ENCODE data around the gene BTBD6.
A peak's percentile ranks its signal among the peaks of the same experiment; 100 is the strongest.

Gene BTBD6

GRCh38 chr14:105248368-105249181 is at the start of gene BTBD6:
Gene BTBD6 (plus strand): TSS chr14:105248533. CDS start chr14:105248712, 179 bp downstream.
- DNase-seq (ENCODE audit: low spot score) = peak; percentile 89

DNA sequence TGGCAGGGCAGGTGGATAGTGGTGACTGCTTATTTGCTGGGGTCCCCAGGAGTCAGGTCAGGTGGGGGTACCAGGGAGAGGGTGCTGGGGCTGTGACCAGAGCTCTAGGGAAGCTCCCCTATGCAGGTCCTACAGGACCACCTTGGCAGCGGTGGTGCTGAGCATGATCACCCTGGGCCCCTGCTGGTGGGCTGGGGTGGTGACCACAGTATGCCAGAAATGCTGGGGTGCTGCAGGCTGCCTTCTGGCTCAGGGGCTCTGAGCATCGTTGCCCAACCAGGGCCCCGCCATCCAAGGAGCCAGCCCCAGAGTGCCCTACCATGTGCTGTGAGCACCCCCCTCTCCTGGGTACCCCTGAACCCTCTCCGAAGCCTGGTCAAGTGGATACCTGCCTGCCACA is 49.7 kb upstream of the BTBD6 start:
- no peak for DNase-seq (ENCODE audit: low spot score)

DNA sequence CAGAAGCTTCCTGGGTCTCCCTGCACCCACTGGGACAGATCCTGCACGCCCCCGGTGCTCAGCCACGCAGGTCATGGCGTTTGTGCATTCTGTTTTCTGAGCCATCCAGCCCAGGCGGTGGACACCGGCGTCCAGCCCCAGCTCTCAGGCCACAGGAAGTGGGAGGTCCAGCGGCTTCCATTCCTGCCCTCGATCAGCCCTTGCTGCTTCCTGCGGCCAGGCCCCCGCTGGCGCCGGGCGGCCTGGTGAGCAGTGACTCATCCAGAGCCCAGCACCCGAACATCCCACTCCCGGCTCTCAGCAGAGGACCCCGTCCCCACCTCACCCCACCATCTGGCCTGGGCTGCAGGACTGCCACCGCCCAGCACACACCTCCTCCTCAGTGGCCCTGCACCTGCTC is 49.2 kb upstream of the BTBD6 start:
- no peak for DNase-seq (ENCODE audit: low spot score)

DNA sequence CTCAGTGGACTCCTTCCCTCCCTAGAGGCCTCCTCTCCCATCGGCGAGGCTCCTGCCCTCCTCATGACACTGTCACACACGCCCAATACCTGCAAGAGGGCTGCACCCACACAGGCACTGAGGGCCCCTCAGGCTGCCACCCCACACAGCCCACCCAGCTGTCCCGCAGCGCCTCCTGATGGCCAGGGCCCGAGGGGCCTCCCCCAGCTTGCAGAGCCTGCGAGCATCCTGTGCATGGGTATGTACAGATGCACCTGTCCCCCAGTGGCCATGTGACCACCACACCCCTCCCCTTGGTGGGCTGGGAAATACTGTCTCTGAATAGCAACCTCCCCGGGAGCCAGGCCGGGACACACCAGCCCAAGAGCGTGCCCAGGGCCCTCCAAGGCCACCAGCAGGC is 48.3 kb upstream of the BTBD6 start:
- no peak for DNase-seq (ENCODE audit: low spot score)

DNA sequence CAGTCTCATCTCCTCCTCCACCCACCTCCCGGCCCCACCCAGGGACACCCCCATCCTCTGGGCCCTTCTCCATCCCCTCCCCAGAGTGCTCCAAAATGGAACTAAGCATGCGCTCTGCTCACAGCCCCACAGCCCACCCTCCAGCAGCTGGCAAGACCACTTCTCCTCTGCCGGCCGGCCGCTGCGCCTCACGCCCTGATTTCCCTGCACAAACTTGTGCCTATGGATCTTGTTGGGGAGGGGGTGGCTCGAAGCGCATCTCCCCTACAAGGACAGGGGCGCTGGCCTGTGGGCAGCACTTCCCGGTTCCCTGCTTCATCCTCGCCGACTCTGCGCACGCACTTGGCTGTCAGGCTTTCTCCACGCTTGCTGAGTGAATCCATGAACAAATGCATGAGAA is 47.7 kb upstream of the BTBD6 start:
- DNase-seq (ENCODE audit: low spot score) = no peak

DNA sequence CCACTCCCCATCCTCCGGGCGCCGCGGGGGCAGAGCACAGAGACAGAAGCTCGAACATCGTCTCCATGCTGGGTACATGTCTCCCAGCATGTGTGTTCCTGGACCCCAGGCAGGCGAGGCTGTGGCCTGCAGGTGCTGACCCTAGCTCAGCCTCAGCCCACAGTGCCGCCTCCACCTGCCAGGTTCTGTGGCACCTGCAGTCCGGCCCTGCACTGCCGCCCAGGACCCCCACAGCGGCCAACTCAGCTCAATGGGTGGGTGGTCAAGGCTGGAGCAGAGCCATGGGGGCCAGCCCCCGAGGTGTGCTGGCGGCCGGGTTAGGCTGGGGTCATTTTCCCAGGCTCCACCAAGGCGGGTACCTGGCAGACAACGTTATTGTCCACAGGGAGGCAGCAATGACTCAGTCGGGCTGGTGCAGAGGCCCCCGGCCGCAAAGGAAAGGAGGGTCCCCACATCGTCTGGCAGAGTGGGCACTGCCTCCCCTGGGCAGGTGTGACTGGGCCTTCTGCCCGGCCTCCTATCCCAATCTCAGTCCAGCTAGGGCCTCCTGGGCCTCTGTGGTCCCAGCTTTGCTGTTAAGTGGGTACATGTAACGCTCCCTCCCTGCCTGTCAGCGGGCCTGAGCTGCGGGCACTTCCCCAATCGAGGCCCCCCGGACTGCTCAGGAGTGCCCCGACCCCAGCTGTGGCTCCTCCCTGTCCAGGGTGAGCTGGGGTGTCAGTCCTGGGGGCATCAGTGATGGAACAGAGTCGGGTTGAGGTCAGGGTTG is 47.0 kb upstream of the BTBD6 start:
- no peak for DNase-seq (ENCODE audit: low spot score)

- DNase-seq (ENCODE audit: low spot score) = no peak
Measured at GRCh38 chr14:105201925-105202513, 46.3 kb upstream of the BTBD6 start.

GRCh38 chr14:105203057-105203531 is 45.2 kb upstream of the BTBD6 start:
- peak; percentile 90 for DNase-seq (ENCODE audit: low spot score)

DNA sequence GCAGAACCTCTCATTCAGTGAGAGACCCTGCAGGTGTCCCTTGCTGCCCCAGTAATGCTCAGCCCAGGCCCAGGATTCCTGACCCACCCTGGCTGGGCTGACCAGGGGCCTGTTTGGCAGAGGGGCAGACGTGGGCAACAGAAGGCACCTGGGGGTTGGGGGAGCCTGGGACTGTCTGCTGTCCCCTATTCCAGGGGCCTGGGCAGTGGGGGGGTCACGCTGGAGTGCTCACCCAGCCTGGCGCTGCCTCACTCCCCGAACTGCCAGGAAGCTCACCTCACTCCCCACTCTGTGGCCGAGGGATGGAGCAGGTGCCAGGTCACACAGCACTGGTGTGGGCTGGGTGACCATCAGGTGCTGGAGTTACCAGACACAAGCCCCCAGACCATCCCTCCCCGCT is 44.6 kb upstream of the BTBD6 start:
- no peak for DNase-seq (ENCODE audit: low spot score)

DNA sequence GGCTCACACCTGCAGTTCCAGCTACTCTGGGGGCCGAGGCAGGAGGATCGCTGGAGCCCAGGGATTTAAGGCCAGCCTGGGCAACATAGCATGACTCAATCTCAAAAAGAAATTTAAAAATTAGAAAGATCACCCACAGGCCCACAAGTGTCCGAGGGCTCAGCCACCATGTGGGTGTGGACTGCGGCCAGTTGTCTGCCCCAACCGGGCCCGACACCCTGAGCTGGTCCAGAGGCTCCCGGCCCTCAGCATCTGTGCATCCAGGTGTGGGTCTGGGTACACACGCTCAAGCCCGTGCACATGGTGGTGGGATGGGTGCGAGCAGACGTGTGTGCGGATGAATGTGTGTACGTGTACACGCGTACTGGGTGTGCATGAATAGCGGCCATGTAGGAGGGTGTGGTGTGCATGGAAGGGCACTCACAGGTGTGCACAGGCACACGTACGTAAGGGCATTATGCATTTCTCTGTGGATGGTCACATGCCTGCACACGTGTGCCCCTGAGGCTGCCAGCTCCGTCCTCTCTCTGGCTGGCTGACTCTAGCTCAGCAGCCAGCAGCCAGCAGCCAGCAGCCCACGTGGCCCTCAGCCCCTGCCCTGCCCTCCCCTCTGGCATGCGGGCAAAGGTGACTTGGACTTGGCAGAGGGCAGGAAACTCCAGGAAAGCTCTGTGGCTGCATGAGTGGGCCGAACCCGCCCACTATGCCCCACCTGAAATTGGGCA is 44.0 kb upstream of the BTBD6 start:
- DNase-seq (ENCODE audit: low spot score) = no peak

DNA sequence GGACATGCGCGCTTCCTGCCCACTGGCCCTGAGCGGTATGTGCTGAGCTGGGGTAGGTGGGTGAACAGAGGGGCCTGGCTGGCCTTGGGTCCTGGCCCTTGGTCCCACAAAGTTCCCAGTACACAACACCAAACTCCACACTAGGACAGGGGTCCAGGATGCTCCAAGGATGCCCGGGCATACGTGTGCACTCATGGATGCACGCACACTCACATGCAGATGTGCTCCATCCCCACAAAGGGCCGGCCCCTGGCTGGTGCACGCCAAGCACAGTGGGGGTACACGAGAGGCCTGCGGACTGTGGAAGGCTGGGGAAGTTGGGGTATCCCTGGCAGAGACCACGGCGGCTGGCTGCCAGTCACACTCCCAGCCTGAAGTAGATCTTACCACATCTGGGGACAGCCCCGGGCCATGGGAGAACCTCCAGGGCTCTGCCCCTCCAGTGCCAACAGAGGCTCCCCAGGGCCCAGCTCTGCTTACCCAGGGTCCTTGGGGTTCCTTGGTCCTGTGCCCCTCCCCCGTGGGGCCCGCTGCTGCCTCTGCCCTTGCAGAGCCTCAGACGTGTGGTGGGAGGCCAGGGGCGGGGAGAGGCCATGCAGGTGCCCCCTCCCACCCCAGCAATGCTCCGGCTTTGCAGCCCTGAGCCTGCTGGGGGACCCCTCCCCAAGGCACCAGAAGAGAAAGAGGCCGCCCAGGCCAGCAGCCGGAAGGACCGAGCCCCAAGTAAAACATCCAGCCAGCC is 43.2 kb upstream of the BTBD6 start:
- DNase-seq (ENCODE audit: low spot score) = no peak

GRCh38 chr14:105205673-105206208 is 42.6 kb upstream of the BTBD6 start:
- DNase-seq (ENCODE audit: low spot score) = no peak

- DNase-seq (ENCODE audit: low spot score) = no peak
Measured at GRCh38 chr14:105206873-105207272, 41.5 kb upstream of the BTBD6 start.

- DNase-seq (ENCODE audit: low spot score) = no peak
Measured at GRCh38 chr14:105207460-105207901, 40.9 kb upstream of the BTBD6 start.

DNA sequence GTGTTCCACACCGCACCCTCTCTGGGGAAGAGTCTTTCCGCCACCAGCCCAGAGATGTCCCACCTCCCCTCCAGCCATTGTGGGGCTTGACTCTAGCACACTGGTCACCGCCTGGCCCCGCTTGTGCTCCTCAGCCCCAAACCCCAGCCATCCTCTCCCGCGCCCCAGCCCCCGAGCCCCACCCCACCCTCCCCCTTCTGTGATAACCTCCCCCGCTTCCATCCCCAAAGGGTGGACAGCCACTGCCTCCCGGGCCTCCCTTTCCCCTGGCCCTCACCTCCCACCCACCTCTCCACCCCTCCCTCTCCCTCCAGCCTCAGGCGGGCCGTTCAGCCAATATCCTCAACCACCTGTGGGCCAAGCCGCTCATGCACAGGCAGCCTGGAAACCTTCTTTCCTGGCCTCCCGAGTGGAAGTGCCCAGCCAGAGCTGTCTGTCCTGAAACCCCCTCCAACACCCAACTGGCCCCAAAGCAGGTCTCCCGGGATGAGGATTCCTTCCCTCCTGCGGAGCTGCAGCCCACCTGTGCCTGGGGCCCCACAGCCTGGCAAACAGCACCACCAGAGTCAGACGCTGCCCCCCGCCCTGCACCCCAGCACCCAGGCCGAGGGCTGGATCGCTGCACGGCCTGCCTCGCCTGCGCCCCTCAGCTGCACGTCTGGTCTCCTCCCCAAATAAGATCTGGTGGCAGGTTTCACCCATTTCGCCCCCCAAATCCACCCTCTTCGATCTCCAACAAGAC is 40.2 kb upstream of the BTBD6 start:
- no peak for DNase-seq (ENCODE audit: low spot score)

DNA sequence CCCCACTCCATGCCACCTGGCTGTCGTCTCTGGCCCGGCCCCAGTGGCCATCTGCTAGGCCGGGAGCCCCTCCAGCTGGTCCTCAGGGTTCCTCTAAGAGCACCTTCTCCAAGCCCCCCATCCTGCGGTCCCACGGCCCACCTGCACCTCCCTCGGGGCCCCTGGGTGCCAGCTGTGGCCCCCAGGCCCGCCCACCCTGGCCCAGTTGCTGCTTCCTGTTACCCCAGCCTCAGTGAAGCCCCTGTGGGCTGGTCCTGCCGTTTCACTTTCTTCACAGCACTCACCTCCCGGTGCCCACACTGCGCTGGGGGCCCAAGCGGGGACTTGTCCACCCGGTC is 39.6 kb upstream of the BTBD6 start:
- DNase-seq (ENCODE audit: low spot score) = no peak

DNA sequence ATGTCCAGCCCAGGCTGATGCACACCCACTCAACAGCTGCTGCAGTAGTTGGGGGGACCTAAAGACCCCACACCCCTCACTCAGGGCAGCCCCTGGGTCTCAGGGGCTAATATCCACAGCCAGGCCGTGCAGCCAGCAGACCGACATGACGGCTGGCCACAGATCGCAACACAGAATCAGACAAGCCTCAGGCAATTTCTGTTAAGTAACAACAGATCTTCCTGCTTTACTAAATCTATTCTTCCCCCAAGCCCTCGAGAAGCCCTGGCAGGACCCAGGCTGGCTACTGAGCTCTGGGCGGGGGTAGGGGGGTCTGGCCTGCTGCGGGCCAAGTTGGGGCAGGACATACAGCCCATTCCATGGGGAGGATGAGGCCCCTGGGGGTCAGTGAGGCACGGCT is 39.2 kb upstream of the BTBD6 start:
- no peak for DNase-seq (ENCODE audit: low spot score)

DNA sequence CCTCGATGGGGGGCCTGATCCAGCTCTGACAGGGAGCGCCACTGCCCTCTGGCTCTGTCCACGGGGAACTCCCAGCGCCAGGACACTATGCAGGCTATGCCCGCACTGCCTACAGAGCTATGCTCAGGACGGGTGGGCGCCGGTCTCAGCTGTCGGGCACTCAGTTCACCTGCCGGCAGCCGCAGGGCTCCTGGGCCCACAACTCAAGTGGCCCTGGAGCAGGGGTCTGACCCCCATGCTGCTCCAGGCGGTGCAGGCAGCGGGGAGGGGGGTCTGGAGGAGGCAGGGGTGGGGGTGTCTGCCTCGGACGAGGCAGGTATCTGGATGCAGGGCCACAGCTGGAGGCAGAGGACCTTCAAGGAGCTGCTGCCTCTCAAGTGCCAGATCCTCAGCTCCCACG is 38.7 kb upstream of the BTBD6 start:
- no peak for DNase-seq (ENCODE audit: low spot score)

GRCh38 chr14:105210266-105211025 is 37.9 kb upstream of the BTBD6 start:
- DNase-seq (ENCODE audit: low spot score) = no peak

Measured in ecto neural progenitor cell (in vitro differentiated cells).